Stimulated activated CD8-positive, alpha-beta memory T cell treated with anti-CD3 and anti-CD28 coated beads, Interleukin-2, amount 100 ng/mL, for 1 hour (primary cell): ENCODE data around the gene RNF149.
"Not testable (repeated sequence)": the region's sequence is repeated elsewhere in the genome, so short reads cannot be mapped to it uniquely, and the experiment has no call there.

Experiments used
- DNase-seq, 2 donors: peaks; one replicate each; pipeline ENCODE4 v3.0.0-alpha.2; 2020; ENCODE audit warnings: low read depth in 2 of 2

Gene RNF149

DNA sequence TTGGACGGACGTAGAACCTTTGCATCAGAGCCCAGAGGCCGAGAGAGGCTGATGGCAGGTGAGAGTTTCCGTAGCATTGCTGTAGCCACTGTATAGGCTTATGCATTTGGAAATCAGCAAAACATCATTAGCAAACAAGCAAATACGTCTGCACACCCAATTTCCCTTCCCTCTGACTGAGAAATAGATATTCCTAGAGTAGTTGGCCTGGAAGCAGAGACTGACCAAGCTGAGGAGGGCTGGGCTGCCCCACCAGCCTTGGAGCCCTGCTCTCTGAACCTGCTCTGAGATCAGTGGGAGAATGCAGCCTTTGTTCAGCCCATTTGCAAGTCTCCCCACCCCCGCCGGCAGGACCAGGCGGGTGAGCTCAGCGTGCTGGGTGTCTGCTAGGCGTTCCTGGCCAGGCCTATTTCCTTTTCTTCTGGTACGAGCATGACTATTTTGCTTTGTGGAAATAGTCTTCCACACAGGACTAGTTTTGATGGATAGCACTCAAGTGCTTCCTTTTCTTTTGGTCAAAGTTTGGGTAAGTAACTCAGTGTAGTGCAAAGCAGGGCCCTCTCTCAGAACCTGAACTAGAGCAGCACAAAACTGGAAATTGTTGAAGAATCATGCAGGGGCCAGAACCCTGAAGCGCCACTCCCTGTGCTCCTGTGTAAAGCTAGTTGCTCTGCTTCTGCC lies 21.9 kb upstream of the RNF149 start:
- no peak for DNase-seq

DNA sequence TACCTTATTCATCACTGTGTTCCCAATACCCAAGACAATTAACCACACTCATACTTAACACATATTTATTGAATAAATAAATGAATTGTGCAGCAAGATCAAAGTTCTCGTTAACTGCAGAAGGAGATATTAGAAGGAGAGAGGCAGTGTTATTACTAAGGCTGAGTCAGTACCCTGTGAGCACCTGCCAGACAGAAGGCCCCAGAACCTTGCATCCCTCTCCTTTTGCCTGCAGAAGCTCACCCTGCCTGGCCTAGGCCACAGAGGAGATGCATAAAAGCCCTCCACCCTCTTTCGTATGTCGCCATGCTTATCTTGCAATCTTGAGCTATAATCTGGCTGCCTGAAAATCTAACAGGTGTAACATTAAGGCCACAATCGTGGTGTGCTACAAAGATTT lies 20.5 kb upstream of the RNF149 start:
- no peak for DNase-seq

DNA sequence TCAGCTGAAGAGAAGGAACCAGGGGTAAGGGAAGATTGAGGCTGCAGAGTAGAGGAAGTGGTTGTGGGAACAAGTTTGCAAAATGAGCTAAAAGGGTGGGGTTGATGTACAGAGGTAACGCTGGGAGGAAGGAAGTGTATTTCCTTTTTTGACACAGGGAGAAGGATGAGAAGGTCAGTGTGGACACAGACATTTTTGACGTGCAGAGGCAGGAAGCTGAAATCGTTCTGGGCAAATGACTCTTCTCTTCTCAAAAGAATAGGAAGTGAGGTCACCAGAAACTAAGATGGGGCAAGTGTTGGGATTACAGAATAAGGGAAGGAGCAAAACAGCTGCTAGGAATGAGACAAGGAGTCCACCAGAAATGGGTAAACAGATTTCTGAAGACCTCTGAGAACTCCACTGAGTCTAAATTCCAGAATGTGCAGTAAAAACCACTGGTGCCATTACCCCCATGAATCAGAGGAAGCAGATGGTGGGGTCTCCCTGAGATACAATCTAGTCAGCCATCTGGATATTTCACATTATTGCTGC lies 20.0 kb upstream of the RNF149 start:
- DNase-seq = no peak

DNA sequence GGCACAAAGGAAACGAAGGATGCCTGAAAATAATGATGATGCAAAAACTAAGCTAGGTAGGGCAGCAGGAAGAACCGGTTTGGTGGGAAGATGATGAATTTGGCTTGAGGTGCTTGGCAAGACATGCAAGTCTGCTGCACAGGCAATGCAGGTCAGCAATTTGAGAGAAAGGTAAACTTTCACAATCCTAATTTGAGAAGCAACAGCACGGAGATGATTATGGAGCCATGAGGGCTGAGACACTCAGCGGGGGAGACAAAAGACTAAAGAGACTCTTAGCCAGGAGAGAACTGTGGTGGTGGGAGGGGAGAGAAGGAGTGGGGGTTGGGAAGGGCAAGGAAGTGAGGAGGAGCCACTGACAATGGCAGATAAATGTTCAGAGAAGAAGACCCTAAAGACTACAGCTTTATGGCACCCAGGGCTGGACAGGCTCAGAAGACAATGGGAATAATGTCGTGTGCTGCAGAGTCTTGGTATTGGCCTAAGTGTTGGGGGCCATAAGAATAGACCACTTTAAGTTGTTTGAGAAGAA lies 19.4 kb upstream of the RNF149 start:
- no peak for DNase-seq

DNA sequence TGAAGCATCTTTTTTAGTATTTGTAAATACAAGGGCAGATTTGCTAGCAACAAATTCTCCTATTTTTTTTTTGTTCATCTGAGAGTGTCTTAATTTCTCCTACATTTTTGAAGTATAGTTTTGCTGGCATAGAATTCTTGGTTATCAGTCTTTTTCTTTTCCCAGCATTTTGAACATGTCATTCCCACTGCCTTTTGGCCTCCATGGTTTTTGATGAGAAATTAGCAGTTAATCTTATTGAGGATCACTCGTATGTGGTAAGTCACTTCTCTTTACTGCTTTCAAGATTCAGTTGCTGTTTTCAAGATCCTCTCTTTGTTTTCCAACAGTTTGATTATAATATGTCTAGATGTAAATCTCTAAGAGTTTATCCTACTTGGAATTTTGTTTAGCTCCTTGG lies 16.9 kb upstream of the RNF149 start:
- no peak for DNase-seq

DNA sequence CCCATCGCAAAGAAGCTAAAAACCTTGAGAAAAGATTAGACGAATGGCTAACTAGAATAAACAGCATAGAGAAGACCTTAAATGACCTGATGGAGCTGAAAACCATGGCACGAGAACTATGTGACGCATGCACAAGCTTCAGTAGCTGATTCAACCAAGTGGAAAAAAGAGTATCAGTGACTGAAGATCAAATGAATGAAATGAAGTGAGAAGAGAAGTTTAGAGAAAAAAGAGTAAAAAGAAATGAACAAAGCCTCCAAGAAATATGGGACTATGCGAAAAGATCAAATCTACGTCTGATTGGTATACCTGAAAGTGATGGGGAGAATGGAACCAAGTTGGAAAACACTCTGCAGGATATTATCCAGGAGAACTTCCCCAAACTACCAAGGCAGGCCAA lies 8.1 kb upstream of the RNF149 start:
- DNase-seq = not testable (repeated sequence)

DNA sequence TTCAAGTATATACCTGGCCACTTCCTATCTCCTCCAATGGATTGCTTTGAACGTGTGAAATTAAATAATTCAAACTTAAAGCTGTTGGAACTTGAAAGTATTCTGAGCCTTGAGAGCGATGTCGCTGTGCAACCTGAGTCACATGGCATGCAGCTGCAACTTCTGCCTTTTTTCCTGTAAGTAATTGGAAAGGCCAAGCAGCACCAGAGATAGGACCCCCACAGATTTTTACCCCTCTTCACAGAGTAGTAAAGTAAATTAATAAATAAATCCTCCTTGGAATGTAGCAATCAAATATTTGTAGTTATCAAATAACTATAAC lies 3.2 kb upstream of the RNF149 start:
- DNase-seq = no peak

DNA sequence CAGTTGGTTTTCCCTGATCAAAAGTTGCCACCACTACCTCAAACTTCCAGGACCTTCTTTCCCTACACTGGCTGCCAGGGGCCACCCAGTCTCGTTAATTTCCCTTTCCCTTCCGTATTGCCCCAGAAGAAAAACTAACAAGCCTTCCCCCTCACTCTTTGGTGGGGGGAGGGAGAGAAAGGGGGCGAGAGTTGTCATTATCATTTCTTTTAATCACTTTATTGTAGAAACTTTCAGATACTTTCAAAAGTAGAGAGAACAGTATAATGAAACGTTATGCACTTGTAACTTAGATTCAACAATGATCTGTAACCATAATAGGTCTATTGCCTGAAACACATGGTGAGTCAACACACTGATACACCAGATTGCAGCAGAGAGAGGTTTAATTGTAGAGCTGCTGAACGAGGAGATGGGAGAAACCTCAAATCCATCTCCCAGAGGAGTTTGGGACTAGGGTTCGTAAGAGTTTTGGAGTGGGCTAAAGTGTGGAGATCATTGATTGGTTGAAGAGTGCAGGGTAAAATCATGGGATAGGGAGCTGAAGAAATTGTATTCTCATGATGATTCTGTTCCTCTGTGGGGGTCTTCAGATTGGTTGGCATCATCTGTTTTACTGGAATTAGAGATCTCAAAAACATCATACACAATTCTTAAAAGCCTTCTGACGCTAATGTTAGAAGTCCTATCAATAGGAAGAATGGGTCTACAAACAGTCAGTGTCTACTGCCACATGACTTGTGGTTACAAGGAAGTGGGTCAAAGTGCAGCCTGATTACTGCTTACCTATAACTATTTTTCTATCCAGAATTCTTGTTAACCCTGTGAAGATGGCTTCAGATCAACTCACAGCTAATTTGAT lies 2.6 kb upstream of the RNF149 start:
- DNase-seq = no peak

DNA sequence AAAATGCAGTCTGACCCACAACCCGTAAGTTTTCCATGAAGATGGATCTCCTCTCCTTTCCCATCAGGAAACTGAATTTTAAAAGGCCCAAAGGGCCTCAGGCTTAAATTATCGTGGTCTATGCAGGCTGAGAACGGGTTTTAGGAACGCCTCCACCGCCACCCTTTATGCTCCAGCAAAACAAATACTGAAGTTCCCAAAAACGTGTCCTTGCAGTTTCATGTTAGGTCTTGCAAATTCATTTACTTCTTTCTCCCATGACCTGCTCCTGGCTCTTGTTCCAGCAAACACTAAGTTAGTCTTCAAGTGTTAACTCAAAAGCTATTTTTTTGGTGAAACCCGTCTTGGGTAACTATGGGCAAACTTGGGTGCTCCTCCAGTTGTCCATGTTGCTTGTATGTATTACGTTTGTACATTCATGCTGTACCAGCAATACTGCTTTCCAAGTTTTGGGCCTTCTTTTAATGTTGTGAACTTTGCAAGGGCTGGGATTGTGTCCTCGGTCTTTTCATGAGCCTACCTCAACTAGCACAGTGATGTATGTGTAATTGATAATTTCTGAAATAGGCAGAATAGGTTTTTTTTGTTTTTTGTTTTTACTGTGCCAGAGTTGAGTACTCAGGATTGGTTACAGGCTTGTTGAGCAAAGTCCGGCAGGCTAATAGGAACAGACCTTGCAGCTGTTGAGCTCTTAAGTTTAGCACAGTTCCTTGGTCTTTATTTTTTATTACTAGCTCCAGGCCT lies 1.8 kb upstream of the RNF149 start:
- no peak for DNase-seq

DNA sequence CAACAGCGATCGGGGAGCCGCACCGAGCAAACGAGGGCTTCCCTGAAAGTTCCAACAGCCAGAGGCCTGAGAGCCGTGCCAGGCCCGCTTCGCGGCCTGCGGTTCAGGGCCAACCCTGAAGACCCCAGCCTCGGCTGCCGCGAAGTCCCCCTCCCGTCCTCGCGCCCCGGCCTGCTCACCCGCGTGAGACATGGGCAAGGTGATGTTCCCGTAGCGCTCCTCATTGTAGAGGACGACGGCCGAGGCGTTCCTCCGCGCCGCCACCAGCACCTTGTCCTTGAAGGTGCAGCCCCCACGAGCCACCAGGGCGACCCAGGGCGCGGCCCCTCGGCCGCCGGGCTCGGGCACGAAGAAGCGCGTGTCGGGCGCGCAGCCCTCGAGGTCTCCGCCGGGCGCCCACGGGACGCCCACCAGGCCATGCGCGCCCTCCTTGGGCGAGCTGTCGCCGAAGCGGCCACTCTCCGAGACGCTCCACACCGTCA lies 510 bp downstream of the RNF149 start:
- no peak for DNase-seq

DNA sequence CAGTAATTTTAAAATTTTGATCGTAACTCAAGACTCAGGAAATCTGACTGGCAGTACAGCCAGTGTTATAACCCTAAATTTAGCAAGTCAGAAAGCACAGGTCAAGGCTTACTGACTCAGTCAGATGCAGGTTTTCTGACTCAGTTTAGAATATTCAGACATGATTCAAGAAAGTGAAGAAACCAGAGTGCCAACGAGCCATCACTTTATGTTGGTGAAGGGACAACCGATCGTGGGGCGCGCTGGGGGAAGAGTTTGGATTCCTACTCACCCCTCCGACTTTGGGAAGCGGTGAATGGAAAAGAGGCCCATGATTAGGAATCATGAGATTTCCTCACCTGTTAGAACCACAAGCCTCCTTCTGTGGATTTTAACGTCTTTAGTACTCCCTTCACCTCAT lies 998 bp downstream of the RNF149 start:
- no peak for DNase-seq

DNA sequence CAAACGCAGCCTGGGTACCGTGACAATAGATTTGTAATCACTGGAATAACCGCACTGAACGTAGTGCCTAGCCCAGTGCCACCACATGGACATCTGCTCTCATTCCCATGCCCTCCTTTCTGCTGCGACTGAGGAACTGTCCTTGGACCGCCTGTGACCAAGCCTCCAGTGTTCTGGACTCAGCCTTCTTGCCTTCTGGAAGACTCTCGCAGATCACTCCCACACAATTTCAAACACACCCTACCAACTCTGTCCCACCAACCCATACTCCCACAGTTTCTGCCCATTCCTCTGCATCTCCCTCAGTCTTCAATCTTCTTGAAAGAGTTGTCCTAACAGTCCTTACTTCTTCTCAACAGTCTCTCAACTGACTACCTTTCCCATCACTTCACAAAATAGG lies 2.1 kb downstream of the RNF149 start:
- DNase-seq = no peak

DNA sequence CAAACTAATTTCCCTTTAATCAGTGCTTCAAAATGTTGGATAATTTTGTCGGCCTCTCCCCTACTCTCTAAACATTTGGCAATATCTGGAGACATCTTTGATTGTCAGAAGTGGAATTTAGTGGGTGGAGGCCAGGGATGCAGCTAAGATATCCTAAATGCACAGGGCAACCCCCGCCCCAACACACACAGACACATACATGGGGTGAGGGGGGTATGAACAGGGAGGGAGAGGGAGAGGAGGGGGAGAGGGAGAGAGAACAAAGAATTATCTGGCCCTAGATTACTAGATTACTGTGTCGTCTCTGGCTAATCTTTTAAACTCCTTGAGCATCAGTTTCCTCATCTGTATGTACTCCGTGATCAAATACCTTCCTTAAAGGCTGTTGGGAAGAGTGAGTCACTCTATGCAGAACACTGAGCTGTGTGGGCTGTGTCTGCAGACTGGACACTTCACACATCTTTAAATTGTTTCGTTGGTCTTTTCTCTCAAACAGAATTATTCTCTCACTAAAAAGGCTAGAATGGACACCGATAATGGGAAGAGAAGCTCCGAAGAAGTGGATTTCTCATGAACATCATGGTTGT lies 2.9 kb downstream of the RNF149 start:
- DNase-seq = no peak

DNA sequence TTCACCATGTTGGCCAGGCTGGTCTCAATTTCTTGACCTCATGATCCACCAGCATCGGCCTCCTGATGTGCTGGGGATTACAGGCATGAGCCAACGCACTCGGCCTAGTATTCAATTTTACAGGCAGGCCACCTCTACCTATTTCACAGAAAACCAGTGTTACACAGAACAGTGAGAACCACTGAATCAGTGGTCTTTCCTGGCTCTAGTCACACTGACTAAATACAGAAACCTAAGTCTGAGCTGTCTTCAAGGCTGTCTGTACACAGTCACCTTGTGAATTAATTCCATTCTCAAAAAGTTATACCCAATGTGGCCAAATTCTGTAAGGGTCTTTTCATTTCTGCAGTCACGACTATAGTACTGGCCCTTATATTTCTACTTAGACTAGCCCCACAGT lies 3.5 kb downstream of the RNF149 start:
- no peak for DNase-seq

DNA sequence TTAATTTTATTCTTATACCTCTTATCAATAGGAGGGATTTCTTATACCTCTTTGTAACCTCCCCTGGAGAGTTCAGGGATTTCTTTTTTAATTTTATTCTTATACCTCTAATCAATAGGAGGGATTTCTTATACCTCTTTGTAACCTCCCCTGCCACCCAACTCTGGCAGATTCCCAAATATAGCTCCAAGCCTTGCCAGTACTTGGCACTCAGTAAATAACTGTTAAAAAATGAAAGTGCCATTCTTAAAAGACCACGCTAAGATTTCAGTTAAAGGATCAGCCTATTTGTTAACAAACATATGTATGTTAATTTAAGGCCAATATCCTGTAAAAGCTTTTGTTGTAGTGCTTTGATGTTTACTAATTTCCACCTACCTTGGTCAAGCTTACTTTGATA lies 4.8 kb downstream of the RNF149 start:
- DNase-seq = no peak

DNA sequence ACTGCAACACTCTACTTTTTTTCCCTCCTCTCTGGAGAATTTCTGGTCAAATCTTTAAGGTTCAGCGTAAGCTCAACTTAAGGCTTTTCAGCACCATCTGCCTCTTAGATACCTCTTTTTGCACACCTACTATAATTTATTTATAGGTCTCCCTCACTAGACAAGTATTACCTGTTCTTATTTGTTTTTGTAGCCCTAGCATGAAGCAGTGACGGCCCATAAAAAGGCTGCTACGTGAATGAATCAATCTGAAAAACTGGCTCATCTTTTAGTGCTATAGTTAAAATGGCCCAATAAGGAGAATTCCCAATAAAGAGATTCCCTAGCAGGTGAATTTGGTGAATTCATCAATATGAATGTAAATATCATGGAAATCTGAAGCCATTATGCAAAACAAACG lies 6.5 kb downstream of the RNF149 start:
- no peak for DNase-seq

DNA sequence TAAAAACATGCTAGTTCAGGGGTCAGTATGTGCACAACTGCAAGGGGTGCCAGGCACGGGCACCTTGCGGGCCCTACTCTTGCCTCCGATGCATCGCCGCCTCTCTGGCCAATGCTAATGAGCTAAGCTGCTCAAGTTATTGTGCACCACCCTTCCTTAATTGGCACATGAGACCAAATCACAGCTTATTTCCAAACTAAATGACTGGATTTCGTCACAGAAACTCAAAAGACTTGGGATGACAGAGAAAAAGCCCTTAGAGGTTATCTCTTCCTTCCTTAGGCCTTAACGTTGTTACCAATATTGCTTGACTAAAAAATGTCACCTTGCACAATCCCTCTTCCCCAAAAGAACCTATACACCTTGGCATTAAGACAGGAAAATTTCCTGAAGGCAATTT lies 7.7 kb downstream of the RNF149 start:
- DNase-seq = no peak

DNA sequence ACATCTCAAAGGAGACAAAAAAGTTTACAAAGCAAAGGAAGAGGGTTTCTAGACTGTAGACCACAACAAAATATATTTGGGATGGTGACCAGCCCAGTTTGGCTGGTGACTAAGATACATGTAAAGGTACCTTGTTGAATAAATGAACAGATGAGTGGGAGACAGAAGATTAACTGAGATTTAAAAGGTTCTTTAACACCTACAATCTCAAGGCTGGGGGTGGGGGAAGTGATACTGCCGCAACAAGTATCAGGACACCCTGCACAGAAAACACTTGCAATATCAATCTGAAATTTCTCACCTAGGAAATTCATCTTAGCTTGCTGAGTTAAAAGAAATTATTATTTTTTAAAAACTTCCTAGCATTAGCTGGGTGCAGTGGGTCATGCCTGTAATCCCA lies 8.3 kb downstream of the RNF149 start:
- no peak for DNase-seq

DNA sequence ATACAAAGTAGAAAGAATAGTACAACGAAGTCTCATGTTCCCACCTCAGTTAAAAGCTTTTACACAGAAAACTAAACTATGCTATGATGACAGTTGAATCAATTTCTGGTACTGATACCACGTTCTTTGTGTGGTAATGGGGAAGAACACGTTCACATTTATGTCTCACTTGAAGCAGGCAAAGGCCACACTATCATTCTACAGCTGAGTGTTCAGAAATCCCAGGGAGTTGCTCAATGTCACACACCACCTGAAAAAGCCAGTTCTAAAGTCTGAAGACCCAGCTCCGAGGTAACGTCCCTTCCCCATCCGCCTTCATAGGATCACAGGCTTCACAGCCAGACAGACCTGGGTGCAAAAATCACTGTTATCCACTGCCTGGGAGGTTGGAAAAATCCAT lies 8.9 kb downstream of the RNF149 start:
- DNase-seq = no peak

DNA sequence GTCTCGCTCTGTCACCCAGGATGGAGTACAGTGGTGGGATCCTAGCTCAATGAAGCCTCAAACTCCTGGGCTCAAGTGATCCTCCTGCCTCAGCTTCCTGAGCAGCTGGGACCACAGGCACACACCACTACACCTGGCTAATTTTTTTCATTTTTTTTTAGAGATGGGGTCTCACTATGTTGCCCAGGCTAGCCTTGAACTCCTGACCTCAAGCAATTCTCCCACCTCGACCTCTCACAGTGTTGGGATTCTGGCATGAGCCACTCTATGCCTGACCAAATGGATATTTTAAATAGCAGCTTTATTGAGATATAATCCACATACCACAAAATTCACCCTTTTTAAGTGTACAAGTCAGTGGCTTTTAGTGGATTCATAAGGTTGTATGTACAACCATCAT lies 11.1 kb downstream of the RNF149 start:
- DNase-seq = no peak

DNA sequence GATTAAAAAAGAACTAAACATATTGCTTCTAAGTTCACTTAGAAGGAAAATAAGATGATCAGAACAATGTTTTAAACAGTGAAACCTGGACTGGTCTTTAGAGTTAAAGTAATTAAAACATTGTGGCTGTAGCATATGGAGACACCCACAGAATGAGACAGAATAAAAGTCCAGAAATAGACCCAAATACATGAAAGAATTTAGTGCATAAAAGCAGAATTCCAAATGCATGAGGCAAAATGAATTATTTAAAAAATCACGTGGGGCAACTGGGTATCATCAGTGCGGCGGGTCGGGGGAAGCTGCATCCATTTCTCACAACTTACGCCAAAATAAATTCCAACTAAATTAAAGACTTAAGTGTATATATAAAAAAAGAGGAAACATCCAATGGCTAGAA lies 12.1 kb downstream of the RNF149 start:
- no peak for DNase-seq

DNA sequence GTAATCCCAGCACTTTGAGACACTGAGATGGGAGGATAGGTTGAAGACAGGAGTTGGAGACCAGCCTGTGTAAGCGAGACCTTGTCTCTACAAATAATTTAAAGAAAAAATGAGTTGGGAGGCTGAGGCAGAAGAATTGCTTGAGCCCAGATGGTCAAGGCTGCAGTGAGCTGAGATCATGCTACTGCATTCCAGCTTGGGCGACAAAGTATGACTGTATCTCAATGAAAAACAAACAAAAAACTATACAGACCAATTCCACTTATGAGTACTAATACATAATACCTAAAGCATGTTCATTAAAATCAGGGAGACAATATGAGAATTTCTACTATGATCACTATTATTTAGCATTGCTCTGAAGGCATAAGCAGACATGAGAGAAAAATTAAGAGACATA lies 12.6 kb downstream of the RNF149 start:
- no peak for DNase-seq
